ENCODE results near the gene GALNT1. TPM values are rescaled to one million over a fixed set of nuclear protein-coding genes. Genes with fewer than 3 reads are reported as not detected.

GALNT1 gene
- total RNA-seq, 1 experiment from 2014 or later = 80.1 TPM

- no peak for TF ChIP-seq ZBTB43 (CRISPR knock-in tag; IDR thresholded peaks at IDR 0.05)
- no peak for TF ChIP-seq ETV6 (CRISPR knock-in tag; IDR thresholded peaks at IDR 0.05)
- TF ChIP-seq, protein P1, sequence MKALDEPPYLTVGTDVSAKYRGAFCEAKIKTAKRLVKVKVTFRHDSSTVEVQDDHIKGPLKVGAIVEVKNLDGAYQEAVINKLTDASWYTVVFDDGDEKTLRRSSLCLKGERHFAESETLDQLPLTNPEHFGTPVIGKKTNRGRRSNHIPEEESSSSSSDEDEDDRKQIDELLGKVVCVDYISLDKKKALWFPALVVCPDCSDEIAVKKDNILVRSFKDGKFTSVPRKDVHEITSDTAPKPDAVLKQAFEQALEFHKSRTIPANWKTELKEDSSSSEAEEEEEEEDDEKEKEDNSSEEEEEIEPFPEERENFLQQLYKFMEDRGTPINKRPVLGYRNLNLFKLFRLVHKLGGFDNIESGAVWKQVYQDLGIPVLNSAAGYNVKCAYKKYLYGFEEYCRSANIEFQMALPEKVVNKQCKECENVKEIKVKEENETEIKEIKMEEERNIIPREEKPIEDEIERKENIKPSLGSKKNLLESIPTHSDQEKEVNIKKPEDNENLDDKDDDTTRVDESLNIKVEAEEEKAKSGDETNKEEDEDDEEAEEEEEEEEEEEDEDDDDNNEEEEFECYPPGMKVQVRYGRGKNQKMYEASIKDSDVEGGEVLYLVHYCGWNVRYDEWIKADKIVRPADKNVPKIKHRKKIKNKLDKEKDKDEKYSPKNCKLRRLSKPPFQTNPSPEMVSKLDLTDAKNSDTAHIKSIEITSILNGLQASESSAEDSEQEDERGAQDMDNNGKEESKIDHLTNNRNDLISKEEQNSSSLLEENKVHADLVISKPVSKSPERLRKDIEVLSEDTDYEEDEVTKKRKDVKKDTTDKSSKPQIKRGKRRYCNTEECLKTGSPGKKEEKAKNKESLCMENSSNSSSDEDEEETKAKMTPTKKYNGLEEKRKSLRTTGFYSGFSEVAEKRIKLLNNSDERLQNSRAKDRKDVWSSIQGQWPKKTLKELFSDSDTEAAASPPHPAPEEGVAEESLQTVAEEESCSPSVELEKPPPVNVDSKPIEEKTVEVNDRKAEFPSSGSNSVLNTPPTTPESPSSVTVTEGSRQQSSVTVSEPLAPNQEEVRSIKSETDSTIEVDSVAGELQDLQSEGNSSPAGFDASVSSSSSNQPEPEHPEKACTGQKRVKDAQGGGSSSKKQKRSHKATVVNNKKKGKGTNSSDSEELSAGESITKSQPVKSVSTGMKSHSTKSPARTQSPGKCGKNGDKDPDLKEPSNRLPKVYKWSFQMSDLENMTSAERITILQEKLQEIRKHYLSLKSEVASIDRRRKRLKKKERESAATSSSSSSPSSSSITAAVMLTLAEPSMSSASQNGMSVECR (CRISPR knock-in tag; IDR thresholded peaks at IDR 0.05; ENCODE audit: borderline replicate concordance) = no peak
- no peak for TF ChIP-seq JUN (CRISPR knock-in tag; IDR thresholded peaks at IDR 0.05)
- TF ChIP-seq, protein P2, sequence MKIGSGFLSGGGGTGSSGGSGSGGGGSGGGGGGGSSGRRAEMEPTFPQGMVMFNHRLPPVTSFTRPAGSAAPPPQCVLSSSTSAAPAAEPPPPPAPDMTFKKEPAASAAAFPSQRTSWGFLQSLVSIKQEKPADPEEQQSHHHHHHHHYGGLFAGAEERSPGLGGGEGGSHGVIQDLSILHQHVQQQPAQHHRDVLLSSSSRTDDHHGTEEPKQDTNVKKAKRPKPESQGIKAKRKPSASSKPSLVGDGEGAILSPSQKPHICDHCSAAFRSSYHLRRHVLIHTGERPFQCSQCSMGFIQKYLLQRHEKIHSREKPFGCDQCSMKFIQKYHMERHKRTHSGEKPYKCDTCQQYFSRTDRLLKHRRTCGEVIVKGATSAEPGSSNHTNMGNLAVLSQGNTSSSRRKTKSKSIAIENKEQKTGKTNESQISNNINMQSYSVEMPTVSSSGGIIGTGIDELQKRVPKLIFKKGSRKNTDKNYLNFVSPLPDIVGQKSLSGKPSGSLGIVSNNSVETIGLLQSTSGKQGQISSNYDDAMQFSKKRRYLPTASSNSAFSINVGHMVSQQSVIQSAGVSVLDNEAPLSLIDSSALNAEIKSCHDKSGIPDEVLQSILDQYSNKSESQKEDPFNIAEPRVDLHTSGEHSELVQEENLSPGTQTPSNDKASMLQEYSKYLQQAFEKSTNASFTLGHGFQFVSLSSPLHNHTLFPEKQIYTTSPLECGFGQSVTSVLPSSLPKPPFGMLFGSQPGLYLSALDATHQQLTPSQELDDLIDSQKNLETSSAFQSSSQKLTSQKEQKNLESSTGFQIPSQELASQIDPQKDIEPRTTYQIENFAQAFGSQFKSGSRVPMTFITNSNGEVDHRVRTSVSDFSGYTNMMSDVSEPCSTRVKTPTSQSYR (CRISPR knock-in tag; IDR thresholded peaks at IDR 0.05) = no peak
- TF ChIP-seq NFATC4 (CRISPR knock-in tag; IDR thresholded peaks at IDR 0.05) = no peak
- TF ChIP-seq JAZF1 (CRISPR knock-in tag; IDR thresholded peaks at IDR 0.05) = no peak
- TF ChIP-seq PRRX2 (CRISPR knock-in tag; IDR thresholded peaks at IDR 0.05) = no peak
Observed at GRCh38 chr18:35547008-35547605, 34.4 kb upstream of the GALNT1 start (continued).

DNA sequence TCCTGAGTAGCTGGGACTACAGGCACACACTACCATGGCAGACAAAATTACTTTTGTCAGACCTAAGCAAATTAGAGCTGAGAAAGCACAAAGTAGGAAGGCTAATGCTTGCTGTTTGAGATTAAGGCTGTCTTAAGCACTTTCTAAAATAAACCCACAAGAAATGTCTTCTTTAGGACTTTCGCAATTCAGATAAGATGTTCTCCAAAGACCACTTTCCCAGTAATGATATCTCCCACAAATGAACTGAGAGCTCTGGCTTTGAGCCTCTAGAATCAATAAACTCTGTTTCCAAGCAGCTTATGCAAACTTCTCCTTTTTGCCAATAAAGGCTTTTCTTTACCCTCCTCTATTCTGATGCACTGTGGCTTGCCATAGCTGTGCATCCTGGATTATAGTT is 32.0 kb upstream of the GALNT1 start:
- Mint-ChIP-seq H3K27ac (no peak overlapping the region), H3K4me3 (no peak overlapping the region), H3K27me3 (ENCODE audit: low read depth) (no peaks in the 10 kb centered on the region), H3K9me3 (peaks cover 3% of the 10 kb centered on the region; the same call in 1 of the 2 replicates), H3K36me3 (no peaks in the 10 kb centered on the region), H3K4me1 (no peaks in the 10 kb centered on the region)
- CTCF ChIA-PET = no interaction called here
- no peak for DNase-seq (ENCODE audit: low spot score)
- POLR2A ChIA-PET = no interaction called here
- no peak for TF ChIP-seq FOXP1 (CRISPR knock-in tag; IDR thresholded peaks at IDR 0.05; ENCODE audit: borderline replicate concordance)
- no peak for TF ChIP-seq NR2C2 (CRISPR knock-in tag; IDR thresholded peaks at IDR 0.05)
- TF ChIP-seq ZNF232 (CRISPR knock-in tag; IDR thresholded peaks at IDR 0.05) = no peak
- TF ChIP-seq ZNF317 (CRISPR knock-in tag; IDR thresholded peaks at IDR 0.05; ENCODE audit: borderline replicate concordance, low read depth) = no peak
- TF ChIP-seq GABPB1 (CRISPR knock-in tag; IDR thresholded peaks at IDR 0.05) = no peak
- TF ChIP-seq, protein P3, sequence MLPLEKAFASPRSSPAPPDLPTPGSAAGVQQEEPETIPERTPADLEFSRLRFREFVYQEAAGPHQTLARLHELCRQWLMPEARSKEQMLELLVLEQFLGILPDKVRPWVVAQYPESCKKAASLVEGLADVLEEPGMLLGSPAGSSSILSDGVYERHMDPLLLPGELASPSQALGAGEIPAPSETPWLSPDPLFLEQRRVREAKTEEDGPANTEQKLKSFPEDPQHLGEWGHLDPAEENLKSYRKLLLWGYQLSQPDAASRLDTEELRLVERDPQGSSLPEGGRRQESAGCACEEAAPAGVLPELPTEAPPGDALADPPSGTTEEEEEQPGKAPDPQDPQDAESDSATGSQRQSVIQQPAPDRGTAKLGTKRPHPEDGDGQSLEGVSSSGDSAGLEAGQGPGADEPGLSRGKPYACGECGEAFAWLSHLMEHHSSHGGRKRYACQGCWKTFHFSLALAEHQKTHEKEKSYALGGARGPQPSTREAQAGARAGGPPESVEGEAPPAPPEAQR (CRISPR knock-in tag; IDR thresholded peaks at IDR 0.05) = no peak
- no peak for ATAC-seq

GRCh38 chr18:35553300-35553699 is 28.2 kb upstream of the GALNT1 start:
- POLR2A ChIA-PET = interaction anchor here (0.6 kb wide), 1 partner anchor 22 kb away, joined by 5 read pairs; no protein-coding TSS in a partner anchor
- CTCF ChIA-PET = no interaction called here
- H3K27me3 Mint-ChIP-seq (ENCODE audit: low read depth) = no peaks in the 10 kb centered on the region; the same call in 1 of the 2 replicates
- H3K36me3 Mint-ChIP-seq = no peaks in the 10 kb centered on the region
- H3K4me1 Mint-ChIP-seq = no peaks in the 10 kb centered on the region
- H3K9me3 Mint-ChIP-seq = no peaks in the 10 kb centered on the region
- DNase-seq (ENCODE audit: low spot score) (no peak), ATAC-seq (no peak)
- no peak overlapping the region for H3K4me3 Mint-ChIP-seq
- no peak overlapping the region for H3K27ac Mint-ChIP-seq
- TF ChIP-seq TEAD1 (CRISPR knock-in tag; IDR thresholded peaks at IDR 0.05) = no peak
- TF ChIP-seq HMGA2 (CRISPR knock-in tag; IDR thresholded peaks at IDR 0.05) = no peak
- no peak for TF ChIP-seq MXD4 (CRISPR knock-in tag; IDR thresholded peaks at IDR 0.05; ENCODE audit: borderline replicate concordance)
- TF ChIP-seq, protein P4, sequence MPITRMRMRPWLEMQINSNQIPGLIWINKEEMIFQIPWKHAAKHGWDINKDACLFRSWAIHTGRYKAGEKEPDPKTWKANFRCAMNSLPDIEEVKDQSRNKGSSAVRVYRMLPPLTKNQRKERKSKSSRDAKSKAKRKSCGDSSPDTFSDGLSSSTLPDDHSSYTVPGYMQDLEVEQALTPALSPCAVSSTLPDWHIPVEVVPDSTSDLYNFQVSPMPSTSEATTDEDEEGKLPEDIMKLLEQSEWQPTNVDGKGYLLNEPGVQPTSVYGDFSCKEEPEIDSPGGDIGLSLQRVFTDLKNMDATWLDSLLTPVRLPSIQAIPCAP (CRISPR knock-in tag; IDR thresholded peaks at IDR 0.05) = no peak
- TF ChIP-seq, protein P5, sequence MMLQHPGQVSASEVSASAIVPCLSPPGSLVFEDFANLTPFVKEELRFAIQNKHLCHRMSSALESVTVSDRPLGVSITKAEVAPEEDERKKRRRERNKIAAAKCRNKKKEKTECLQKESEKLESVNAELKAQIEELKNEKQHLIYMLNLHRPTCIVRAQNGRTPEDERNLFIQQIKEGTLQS (CRISPR knock-in tag; conservative IDR thresholded peaks at IDR 0.05) = no peak
- TF ChIP-seq SOX15 (CRISPR knock-in tag; IDR thresholded peaks at IDR 0.05) = no peak
- TF ChIP-seq CREB1 (CRISPR knock-in tag; IDR thresholded peaks at IDR 0.05) = no peak
- no peak for TF ChIP-seq FOXK1 (CRISPR knock-in tag; IDR thresholded peaks at IDR 0.05)

Data from WTC11 (cell line).